GM20000 (cell line): ENCODE measurements around the gene EYA2.

Experiments used
- DNase-seq: peaks from one replicate; pipeline ENCODE4 v3.0.0; 2012; ENCODE audit warnings: low spot score
- TF ChIP-seq, protein P1 (sequence below): IDR thresholded peaks from 2 replicates; pipeline ENCODE4 v1.5.1; 2012; ENCODE audit warnings: mild to moderate bottlenecking, control low read depth; ENCODE audit errors: extremely low read depth, missing control alignments

The EYA2 gene

DNA sequence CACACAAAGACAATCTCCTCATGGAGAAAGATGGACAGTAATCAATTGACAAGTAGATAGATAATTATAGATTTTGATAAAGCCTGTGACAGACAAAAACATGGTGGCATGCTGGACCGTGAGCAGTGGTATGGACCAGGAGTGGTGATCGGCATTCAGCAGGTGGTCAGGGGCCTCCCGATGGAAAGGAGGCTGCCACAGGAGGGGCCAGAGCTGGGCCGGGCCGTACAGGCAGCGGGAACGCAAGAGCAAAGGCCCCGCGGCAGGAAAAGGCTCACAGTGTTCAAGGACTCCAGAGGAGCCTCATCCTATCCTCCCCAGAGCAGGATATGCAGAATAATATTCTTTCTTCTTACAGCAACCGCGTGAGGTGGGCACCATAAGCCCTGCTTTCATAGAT is 123.7 kb downstream of the EYA2 start:
- TF ChIP-seq, protein P1, sequence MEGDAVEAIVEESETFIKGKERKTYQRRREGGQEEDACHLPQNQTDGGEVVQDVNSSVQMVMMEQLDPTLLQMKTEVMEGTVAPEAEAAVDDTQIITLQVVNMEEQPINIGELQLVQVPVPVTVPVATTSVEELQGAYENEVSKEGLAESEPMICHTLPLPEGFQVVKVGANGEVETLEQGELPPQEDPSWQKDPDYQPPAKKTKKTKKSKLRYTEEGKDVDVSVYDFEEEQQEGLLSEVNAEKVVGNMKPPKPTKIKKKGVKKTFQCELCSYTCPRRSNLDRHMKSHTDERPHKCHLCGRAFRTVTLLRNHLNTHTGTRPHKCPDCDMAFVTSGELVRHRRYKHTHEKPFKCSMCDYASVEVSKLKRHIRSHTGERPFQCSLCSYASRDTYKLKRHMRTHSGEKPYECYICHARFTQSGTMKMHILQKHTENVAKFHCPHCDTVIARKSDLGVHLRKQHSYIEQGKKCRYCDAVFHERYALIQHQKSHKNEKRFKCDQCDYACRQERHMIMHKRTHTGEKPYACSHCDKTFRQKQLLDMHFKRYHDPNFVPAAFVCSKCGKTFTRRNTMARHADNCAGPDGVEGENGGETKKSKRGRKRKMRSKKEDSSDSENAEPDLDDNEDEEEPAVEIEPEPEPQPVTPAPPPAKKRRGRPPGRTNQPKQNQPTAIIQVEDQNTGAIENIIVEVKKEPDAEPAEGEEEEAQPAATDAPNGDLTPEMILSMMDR = no peak
- no peak for DNase-seq

DNA sequence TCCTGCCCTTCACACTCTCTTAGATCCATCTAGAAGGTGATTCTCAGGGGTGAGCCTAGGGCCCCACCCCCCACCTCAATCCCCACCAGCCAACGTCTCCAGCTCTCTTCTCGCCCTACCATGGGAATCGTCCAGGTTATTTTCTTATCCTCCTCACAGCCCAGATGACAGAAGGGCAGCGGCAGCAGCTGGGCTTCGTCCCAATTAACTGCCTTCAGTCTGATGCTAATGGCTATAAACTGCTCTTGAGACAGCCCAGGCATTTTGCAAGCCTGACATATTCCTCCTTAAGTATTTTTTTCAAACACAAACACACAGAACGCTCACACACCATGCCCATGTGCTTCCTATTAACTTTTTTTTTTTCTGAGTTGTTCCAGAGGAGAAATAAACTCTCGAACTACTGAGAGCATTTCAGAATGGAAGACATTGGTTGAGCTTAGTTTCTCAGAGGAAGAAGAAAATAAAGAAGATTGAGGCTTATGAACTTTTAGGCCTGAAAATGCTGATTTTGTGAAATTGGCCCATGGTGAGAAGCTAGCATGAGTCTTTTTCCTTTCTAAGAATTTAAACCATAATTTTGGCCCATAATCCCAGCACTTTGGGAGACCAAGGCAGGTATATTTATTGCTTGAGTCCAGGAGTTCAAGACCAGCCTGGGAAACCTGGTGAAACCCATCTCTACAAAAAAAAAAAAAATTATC is 124.6 kb downstream of the EYA2 start:
- TF ChIP-seq, protein P1 = no peak
- DNase-seq = no peak

DNA sequence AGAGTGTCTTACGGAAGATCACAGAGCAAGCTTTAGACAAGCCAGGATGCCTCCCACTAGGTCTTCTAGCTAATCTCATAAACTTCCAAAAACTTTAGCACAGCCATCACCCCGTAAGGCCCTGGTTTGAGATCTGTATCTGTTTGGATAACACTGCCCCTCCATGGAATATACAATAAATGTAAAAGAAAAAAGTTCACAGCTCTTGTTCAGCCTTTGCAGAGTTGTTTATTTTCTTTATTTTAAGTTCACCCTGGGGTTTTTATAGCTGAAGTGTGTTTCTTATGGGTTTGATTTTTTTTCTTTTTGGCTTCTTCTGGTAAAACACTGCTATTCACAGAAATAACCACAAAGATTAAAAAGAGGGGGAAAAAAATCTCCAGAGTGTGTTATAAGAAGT is 125.6 kb downstream of the EYA2 start:
- DNase-seq = no peak
- TF ChIP-seq, protein P1 = no peak

DNA sequence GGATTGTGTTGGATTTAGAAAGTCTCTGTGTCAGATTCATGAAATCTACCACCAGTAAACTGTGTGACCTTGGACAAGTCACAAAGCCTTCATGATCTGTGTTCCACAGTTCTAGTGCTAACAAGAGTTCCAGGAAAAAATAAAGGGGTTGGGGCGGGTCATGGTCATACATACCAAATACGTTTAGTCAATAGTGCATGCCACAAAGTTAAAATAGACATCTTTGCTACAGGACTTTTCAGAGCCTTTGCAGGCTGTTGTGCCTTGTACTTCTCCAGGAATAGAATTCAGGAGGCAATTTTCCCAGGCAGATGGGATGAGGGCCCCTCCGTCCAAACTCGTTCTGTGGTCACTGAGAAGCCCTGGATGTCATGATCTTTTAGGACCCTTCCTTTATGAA is 127.2 kb downstream of the EYA2 start:
- DNase-seq = no peak
- TF ChIP-seq, protein P1 = no peak

DNA sequence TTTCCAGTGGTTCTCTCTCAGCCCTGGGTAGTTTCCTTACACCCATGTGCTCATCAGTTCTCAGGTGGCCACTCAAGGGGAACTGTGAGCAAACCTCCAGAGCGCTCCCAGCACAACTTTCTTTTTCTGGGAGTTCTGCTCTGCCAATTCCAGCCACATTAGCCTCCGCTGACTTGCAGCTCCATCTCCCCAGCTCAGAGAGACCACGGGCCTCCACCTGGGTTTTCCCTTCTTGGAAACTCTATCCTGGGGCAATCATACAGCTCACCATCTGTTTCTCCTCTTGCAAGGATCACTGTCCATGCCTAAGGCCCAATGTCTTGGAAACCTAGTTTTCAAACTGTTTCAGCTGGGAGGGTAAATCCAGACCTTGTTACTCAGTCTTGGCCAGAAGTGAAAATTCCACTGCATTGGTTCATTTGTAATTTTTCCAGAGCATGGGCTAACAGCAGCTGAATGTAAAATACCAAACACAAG is 129.9 kb downstream of the EYA2 start:
- DNase-seq = no peak

DNA sequence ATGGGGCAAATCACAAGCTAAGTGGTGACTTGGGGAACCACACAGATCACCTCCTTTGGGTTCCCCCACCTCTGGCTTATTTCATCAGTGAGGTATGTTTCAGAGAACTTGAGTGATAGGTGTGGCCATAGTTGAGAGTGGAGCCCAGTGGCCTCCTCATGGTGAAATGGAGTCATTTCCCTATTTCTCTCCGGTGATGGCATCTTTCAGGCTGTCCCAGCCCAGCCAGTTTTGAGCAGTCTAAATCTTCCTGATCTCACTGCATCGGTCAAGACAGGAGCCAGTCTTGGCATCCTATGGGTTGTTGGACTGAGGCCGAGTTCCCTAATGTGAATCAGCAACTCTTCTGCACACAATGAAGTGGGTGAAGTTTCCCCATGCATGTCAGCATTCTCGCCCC is 132.4 kb downstream of the EYA2 start:
- TF ChIP-seq, protein P1 = no peak
- DNase-seq = no peak

More for the DNA sequence above, 129.9 kb downstream of the EYA2 start:
- TF ChIP-seq, protein P1 = no peak

DNA sequence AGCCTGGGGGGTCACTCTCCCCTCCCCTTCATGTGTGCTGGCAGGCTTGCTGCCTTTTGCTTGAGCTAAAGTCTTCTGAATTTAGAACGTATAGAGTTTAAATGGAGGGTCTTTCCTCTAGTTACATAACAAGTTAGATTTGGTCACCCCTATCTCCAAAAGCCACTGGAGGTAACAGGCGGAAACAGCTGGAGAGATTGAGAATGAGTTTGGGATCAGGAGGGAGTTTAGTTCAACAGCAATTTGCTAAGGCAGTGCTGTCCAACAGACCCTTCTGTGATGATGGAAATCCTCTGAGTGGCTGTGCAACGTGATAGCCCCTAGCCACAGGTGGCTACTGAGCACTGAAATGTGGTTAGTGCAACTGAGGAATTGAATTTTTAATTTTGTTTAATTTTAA is 132.8 kb downstream of the EYA2 start:
- TF ChIP-seq, protein P1 = no peak
- no peak for DNase-seq
